SK-N-MC (cell line): ENCODE measurements around the gene H6PD.

Source experiments
- EZH2 ChIP-seq: fragments of 200-600 bp; sonication (generic); IDR thresholded peaks from one replicate; pipeline ENCODE4 v1.6.1; 2017; ENCODE audit warnings: antibody characterized with exemption
- FOXP2 ChIP-seq: optimal IDR thresholded peaks from 2 replicates; pipeline ENCODE3; 2011; ENCODE audit warnings: mild to moderate bottlenecking, moderate library complexity; ENCODE audit not compliant: insufficient read depth; ENCODE audit errors: extremely low read length, control extremely low read depth
- POLR2AphosphoS5 ChIP-seq: IDR thresholded peaks from 2 replicates; pipeline ENCODE4 v1.6.1; 2012; ENCODE audit warnings: mild to moderate bottlenecking, low read depth, low read length, borderline replicate concordance

DNA sequence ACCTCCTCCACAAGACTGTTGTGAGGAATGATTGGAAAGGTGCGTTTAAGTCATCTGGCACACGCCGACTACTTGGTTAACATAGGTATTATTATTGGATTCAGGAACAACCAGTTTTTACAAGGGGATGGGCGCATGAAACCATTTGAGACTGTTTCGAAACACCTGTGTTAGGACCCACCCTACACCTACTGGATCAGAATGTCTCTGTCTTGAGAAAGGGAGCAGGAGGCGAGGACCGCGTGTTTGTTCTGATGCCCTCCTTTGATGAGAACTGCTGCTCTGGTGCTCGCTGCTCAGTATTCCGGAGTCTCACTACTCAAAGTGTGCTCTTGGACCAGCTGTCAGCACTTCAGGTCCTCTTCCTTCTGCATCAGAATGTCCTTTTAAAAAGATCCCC, 7.3 kb downstream of the H6PD start:
- no peak for TF ChIP-seq POLR2AphosphoS5
- TF ChIP-seq EZH2: no peak
- TF ChIP-seq FOXP2: no peak
